ENCODE measurements around the gene SPON1. TPM values are rescaled to one million over a fixed set of nuclear protein-coding genes. Genes with fewer than 3 reads are reported as not detected.

Gene SPON1
- total RNA-seq, 1 experiment from 2014 or later: 6.4 TPM

DNA sequence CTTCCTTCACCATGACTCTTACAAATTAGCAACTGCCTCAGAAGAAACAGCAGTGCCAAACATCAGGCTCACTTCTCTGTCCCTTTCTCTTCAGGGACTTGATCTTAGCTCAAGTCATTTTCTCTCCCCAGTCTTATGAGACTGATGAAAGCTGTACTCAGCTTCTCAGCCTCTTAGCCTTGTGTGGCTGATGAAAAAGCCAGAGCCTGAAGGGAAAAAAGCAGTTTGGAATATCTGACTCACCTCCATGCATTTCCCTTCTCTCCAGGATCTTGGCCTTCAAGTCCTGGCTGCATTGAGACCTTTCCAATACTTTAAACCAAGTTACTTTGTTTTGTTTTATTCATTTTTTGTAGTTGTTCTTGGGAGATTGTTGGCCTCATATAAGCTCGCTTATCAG lies 195.9 kb downstream of the SPON1 start:
- ATAC-seq (no peak), DNase-seq (ENCODE audit: low spot score) (no peak)
- TF ChIP-seq ELF4 (CRISPR knock-in tag; IDR thresholded peaks at IDR 0.05; ENCODE audit: low read depth) (no peak), TEAD4 (CRISPR knock-in tag; IDR thresholded peaks at IDR 0.05) (no peak), TCF7 (CRISPR knock-in tag; IDR thresholded peaks at IDR 0.05; ENCODE audit: low read depth) (no peak)
- Mint-ChIP-seq H3K36me3 (peaks cover 44% of the 10 kb centered on the region), H3K9me3 (peaks cover 50% of the 10 kb centered on the region), H3K27me3 (ENCODE audit: low read depth) (no peaks in the 10 kb centered on the region), H3K4me1 (no peaks in the 10 kb centered on the region), H3K27ac (no peak overlapping the region), H3K4me3 (no peak overlapping the region)
- POLR2A ChIA-PET: no interaction called here
- CTCF ChIA-PET: no interaction called here

- H3K27ac Mint-ChIP-seq: no peak overlapping the region
- POLR2A ChIA-PET: no interaction called here
- no peaks in the 10 kb centered on the region for H3K4me1 Mint-ChIP-seq
Observed at GRCh38 chr11:14163576-14163975, 201.1 kb downstream of the SPON1 start.

More at GRCh38 chr11:14163576-14163975, 201.1 kb downstream of the SPON1 start:
- peaks cover 30% of the 10 kb centered on the region for H3K36me3 Mint-ChIP-seq
- no peak for ATAC-seq
- CTCF ChIA-PET: interaction anchor here (0.7 kb wide), 1 partner anchor 372 kb away, joined by 5 read pairs; no protein-coding TSS in a partner anchor
- no peak overlapping the region for H3K4me3 Mint-ChIP-seq
- H3K27me3 Mint-ChIP-seq (ENCODE audit: low read depth): no peaks in the 10 kb centered on the region
- peaks cover 52% of the 10 kb centered on the region for H3K9me3 Mint-ChIP-seq
- TF ChIP-seq, protein P1, sequence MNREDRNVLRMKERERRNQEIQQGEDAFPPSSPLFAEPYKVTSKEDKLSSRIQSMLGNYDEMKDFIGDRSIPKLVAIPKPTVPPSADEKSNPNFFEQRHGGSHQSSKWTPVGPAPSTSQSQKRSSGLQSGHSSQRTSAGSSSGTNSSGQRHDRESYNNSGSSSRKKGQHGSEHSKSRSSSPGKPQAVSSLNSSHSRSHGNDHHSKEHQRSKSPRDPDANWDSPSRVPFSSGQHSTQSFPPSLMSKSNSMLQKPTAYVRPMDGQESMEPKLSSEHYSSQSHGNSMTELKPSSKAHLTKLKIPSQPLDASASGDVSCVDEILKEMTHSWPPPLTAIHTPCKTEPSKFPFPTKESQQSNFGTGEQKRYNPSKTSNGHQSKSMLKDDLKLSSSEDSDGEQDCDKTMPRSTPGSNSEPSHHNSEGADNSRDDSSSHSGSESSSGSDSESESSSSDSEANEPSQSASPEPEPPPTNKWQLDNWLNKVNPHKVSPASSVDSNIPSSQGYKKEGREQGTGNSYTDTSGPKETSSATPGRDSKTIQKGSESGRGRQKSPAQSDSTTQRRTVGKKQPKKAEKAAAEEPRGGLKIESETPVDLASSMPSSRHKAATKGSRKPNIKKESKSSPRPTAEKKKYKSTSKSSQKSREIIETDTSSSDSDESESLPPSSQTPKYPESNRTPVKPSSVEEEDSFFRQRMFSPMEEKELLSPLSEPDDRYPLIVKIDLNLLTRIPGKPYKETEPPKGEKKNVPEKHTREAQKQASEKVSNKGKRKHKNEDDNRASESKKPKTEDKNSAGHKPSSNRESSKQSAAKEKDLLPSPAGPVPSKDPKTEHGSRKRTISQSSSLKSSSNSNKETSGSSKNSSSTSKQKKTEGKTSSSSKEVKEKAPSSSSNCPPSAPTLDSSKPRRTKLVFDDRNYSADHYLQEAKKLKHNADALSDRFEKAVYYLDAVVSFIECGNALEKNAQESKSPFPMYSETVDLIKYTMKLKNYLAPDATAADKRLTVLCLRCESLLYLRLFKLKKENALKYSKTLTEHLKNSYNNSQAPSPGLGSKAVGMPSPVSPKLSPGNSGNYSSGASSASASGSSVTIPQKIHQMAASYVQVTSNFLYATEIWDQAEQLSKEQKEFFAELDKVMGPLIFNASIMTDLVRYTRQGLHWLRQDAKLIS (CRISPR knock-in tag; IDR thresholded peaks at IDR 0.05; ENCODE audit: borderline replicate concordance): no peak
- TF ChIP-seq OVOL2 (CRISPR knock-in tag; IDR thresholded peaks at IDR 0.05; ENCODE audit: borderline replicate concordance): no peak
- TF ChIP-seq, protein P2, sequence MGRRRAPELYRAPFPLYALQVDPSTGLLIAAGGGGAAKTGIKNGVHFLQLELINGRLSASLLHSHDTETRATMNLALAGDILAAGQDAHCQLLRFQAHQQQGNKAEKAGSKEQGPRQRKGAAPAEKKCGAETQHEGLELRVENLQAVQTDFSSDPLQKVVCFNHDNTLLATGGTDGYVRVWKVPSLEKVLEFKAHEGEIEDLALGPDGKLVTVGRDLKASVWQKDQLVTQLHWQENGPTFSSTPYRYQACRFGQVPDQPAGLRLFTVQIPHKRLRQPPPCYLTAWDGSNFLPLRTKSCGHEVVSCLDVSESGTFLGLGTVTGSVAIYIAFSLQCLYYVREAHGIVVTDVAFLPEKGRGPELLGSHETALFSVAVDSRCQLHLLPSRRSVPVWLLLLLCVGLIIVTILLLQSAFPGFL (CRISPR knock-in tag; IDR thresholded peaks at IDR 0.05; ENCODE audit: borderline replicate concordance): no peak
- TF ChIP-seq, protein P3, sequence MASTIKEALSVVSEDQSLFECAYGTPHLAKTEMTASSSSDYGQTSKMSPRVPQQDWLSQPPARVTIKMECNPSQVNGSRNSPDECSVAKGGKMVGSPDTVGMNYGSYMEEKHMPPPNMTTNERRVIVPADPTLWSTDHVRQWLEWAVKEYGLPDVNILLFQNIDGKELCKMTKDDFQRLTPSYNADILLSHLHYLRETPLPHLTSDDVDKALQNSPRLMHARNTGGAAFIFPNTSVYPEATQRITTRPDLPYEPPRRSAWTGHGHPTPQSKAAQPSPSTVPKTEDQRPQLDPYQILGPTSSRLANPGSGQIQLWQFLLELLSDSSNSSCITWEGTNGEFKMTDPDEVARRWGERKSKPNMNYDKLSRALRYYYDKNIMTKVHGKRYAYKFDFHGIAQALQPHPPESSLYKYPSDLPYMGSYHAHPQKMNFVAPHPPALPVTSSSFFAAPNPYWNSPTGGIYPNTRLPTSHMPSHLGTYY (CRISPR knock-in tag; IDR thresholded peaks at IDR 0.05): no peak
- TF ChIP-seq, protein P4, sequence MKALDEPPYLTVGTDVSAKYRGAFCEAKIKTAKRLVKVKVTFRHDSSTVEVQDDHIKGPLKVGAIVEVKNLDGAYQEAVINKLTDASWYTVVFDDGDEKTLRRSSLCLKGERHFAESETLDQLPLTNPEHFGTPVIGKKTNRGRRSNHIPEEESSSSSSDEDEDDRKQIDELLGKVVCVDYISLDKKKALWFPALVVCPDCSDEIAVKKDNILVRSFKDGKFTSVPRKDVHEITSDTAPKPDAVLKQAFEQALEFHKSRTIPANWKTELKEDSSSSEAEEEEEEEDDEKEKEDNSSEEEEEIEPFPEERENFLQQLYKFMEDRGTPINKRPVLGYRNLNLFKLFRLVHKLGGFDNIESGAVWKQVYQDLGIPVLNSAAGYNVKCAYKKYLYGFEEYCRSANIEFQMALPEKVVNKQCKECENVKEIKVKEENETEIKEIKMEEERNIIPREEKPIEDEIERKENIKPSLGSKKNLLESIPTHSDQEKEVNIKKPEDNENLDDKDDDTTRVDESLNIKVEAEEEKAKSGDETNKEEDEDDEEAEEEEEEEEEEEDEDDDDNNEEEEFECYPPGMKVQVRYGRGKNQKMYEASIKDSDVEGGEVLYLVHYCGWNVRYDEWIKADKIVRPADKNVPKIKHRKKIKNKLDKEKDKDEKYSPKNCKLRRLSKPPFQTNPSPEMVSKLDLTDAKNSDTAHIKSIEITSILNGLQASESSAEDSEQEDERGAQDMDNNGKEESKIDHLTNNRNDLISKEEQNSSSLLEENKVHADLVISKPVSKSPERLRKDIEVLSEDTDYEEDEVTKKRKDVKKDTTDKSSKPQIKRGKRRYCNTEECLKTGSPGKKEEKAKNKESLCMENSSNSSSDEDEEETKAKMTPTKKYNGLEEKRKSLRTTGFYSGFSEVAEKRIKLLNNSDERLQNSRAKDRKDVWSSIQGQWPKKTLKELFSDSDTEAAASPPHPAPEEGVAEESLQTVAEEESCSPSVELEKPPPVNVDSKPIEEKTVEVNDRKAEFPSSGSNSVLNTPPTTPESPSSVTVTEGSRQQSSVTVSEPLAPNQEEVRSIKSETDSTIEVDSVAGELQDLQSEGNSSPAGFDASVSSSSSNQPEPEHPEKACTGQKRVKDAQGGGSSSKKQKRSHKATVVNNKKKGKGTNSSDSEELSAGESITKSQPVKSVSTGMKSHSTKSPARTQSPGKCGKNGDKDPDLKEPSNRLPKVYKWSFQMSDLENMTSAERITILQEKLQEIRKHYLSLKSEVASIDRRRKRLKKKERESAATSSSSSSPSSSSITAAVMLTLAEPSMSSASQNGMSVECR (CRISPR knock-in tag; IDR thresholded peaks at IDR 0.05; ENCODE audit: borderline replicate concordance): no peak
- no peak for TF ChIP-seq TEAD4 (CRISPR knock-in tag; IDR thresholded peaks at IDR 0.05)
- TF ChIP-seq ZNF396 (CRISPR knock-in tag; IDR thresholded peaks at IDR 0.05; ENCODE audit: borderline replicate concordance): no peak
- TF ChIP-seq CDX4 (CRISPR knock-in tag; IDR thresholded peaks at IDR 0.05; ENCODE audit: borderline replicate concordance): no peak
- no peak for TF ChIP-seq GABPB1 (CRISPR knock-in tag; IDR thresholded peaks at IDR 0.05)
- TF ChIP-seq NR3C1 (CRISPR knock-in tag; conservative IDR thresholded peaks at IDR 0.05; ENCODE audit: low read depth): no peak
- TF ChIP-seq FOXP1 (CRISPR knock-in tag; IDR thresholded peaks at IDR 0.05; ENCODE audit: borderline replicate concordance): no peak
- TF ChIP-seq, protein P5, sequence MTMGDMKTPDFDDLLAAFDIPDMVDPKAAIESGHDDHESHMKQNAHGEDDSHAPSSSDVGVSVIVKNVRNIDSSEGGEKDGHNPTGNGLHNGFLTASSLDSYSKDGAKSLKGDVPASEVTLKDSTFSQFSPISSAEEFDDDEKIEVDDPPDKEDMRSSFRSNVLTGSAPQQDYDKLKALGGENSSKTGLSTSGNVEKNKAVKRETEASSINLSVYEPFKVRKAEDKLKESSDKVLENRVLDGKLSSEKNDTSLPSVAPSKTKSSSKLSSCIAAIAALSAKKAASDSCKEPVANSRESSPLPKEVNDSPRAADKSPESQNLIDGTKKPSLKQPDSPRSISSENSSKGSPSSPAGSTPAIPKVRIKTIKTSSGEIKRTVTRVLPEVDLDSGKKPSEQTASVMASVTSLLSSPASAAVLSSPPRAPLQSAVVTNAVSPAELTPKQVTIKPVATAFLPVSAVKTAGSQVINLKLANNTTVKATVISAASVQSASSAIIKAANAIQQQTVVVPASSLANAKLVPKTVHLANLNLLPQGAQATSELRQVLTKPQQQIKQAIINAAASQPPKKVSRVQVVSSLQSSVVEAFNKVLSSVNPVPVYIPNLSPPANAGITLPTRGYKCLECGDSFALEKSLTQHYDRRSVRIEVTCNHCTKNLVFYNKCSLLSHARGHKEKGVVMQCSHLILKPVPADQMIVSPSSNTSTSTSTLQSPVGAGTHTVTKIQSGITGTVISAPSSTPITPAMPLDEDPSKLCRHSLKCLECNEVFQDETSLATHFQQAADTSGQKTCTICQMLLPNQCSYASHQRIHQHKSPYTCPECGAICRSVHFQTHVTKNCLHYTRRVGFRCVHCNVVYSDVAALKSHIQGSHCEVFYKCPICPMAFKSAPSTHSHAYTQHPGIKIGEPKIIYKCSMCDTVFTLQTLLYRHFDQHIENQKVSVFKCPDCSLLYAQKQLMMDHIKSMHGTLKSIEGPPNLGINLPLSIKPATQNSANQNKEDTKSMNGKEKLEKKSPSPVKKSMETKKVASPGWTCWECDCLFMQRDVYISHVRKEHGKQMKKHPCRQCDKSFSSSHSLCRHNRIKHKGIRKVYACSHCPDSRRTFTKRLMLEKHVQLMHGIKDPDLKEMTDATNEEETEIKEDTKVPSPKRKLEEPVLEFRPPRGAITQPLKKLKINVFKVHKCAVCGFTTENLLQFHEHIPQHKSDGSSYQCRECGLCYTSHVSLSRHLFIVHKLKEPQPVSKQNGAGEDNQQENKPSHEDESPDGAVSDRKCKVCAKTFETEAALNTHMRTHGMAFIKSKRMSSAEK (CRISPR knock-in tag; IDR thresholded peaks at IDR 0.05; ENCODE audit: borderline replicate concordance): no peak
- no peak for TF ChIP-seq ZNF263 (CRISPR knock-in tag; IDR thresholded peaks at IDR 0.05; ENCODE audit: low read depth)
- DNase-seq (ENCODE audit: low spot score): no peak
